Activated CD8-positive, alpha-beta memory T cell treated with anti-CD3 and anti-CD28 coated beads for 4 hours (primary cell): ENCODE results near the gene CTDSP1.
A peak's percentile ranks its signal among the peaks of the same experiment; 100 is the strongest.

Source experiments
- DNase-seq, 2 donors: peaks; one replicate each; pipeline ENCODE4 v3.0.0-alpha.2; 2020; ENCODE audit warnings: low read depth in 2 of 2

The CTDSP1 gene

GRCh38 chr2:218383892-218384519, 15.7 kb upstream of the CTDSP1 start:
- DNase-seq, result no peak

GRCh38 chr2:218384975-218385374, 14.7 kb upstream of the CTDSP1 start:
- no peak for DNase-seq

DNA sequence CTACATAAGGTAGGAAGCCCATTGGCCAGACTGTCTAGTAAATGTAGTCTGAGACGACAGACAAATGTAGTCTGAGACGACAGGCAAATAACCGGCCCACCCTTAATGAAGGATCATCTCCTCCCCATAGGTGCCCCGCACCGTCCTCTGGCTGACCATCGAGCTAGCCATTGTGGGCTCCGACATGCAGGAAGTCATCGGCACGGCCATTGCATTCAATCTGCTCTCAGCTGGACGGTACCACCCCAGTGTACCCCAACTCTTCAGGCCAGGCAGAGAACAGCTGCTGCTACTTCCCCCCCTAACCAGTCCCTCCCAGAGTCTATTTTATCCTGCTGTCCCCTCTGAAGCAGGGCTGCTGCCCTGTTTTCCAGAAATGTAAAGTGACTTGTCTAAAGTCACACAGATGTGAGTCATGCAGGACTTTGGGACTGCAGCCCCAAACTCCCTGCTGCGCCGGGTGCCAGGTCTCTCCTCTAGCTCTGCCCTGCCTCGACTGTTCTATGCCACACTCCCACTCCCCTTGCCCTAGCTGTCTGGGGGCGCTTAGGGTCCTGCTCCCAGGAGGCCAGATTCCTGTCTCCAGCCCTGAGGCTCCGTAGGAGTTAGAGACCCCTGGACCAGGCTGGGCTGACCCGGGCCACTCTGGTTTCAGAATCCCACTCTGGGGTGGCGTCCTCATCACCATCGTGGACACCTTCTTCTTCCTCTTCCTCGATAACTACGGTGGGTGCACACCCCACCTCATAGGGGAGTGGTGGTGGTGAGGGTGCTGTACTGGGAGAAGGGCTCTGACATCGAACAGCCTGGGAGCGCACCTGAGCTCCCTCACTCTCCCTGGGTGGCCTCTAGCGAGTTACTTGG, 12.9 kb upstream of the CTDSP1 start:
- no peak for DNase-seq

DNA sequence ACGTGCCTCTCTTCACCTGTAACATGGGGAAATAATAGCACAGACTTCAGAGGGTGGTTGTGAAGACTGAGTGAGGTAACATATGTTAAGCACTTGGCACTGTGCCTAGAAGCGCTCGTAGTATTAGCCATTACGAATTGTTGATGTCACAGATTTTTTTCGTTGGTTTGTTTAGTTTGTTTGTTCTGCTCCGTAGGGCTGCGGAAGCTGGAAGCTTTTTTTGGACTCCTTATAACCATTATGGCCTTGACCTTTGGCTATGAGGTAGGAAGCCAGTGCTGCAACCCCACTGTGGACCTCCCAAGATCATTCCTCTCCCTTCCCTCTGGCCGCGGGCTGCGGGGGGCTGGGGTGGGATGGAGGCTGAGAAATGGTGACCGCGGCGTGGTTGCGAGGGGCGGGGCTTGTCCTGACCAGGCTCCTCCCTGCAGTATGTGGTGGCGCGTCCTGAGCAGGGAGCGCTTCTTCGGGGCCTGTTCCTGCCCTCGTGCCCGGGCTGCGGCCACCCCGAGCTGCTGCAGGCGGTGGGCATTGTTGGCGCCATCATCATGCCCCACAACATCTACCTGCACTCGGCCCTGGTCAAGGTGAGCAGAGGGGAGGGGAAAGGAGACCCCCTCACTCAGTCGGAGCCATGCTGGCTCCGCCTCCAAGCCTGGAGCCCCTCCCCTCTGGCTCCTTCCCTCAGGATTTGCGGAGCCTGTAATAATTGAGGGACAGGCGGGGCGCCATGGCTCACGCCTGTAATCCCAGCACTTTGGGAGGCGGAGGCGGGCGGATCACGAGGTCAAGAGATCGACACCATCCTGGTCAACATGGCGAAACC, 12.1 kb upstream of the CTDSP1 start:
- no peak for DNase-seq

DNA sequence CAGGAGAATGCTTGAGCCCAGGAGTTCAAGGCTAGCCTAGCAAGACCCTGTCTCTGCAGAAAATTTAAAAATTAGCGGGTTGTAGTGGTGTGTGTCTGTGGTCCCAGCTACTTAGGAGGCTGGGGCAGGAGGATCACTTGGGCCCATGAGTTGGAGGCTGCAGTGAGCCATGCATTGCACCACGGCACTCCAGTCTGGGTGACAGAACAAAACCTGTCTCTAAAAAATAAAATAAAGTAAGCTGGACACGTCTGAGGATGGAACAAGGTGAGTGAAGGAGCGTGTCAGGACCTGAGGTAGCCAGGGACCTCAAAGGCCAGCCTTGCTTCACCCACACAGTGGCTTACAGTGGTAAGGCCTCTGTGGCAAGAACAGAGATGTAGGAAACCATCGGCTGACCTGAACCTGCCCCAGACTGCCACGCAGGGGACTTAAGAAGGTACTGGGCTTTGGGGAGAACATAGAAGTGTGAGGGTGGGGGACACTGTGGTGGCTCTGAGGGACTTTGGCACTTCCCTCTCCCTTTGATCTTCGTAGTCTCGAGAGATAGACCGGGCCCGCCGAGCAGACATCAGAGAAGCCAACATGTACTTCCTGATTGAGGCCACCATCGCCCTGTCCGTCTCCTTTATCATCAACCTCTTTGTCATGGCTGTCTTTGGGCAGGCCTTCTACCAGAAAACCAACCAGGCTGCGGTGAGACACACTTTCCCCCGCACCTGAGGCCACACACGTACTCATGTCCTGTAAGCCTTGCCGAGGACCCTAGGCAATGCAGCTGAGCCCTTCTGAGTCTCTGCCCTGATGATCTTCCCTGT, 10.1 kb upstream of the CTDSP1 start:
- DNase-seq, result no peak

- DNase-seq, result no peak
Measured at GRCh38 chr2:218391202-218391601, 8.5 kb upstream of the CTDSP1 start.

DNA sequence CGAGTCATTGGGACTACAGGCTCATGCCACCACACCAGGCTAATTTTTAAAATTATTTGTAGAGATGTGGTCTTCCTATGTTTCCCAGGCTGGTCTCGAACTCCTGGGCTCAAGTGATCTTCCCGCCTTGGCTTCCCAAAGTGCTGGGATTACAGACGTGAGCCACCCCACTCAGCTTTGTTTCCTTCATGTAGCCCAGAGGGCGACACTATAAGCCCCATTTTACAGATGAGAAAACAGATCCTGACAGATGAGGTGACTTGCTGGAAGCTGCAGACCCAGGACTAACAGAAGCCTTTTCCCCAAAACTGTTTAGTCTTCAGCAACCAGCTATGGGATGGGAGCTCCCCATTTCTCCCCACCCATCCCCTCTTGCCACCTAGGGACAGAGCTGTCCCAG, 7.2 kb upstream of the CTDSP1 start:
- DNase-seq, result no peak

- DNase-seq, result no peak
Measured at GRCh38 chr2:218392891-218393462, 6.7 kb upstream of the CTDSP1 start.

DNA sequence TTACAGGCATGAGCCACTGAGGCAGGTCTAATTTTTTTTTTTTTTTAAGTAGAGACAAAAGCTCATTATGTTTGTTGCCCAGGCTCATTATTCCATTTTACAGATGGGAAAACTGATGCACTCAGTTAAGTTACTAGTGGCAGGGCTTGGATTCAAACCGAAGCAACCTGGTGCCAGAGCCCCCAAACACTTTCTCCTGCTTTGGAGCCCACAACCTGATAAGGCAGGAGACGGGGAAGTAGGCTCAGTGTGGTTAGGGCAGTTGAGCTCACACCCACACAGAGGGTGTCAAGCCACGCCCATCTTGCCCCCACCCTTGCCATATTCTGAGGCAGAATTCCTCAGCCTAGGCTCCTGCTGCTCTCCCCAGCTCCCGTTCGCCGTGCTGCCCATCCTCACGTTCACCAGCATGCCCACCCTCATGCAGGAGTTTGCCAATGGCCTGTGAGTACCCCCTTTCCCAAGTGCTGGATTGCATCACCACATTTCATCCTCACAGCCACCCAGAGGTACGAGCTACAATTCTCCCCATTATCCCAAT, 5.8 kb upstream of the CTDSP1 start:
- DNase-seq, result no peak

GRCh38 chr2:218394298-218395089, 5.2 kb upstream of the CTDSP1 start:
- no peak for DNase-seq

GRCh38 chr2:218395090-218395444, 4.6 kb upstream of the CTDSP1 start:
- no peak for DNase-seq

GRCh38 chr2:218395456-218395825, 4.2 kb upstream of the CTDSP1 start:
- no peak for DNase-seq

GRCh38 chr2:218395826-218396687, 3.6 kb upstream of the CTDSP1 start:
- DNase-seq, result peak; percentile 86 to 90

DNA sequence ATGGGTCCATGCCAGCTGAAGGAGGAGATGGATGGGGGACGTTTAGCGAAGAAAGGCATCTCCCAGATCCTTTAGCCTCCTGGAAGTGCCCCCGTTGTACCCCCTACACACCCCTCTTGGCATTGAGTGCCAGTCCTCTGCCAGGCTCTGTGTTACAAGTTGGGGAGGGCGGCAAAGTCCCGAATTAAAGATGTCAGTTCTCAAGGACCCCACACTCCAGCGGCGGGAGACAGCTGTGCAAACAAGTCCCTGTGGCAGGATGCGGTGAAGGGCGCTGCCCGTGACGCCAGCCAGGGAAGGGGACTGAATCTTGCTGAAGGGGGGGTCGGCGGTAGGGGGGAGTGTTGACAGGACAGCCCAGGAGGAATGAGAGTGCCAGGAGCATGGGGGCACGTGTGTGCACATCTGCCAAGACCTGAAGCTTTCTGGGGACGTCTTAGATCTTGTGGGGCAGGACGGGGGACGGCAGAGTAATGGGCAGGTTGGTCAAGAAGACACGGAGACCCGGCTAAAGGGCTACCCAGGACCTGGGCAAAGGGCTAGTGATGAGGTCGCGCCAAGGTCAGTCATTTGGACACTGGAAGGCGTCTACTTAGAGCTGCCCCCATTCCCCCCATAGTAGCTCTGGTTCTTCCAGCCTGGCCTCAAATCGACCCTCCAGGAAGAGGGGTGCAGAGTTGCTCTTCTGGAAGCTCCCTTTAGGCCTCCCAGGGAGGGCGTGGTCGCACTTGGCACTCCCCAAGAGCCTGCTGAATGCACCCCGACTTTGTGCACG, 2.8 kb upstream of the CTDSP1 start:
- DNase-seq, result peak in 1 of 2 donors; percentile 57

GRCh38 chr2:218397463-218397819, 2.2 kb upstream of the CTDSP1 start:
- no peak for DNase-seq

GRCh38 chr2:218397820-218398436, 1.7 kb upstream of the CTDSP1 start:
- DNase-seq, result no peak

GRCh38 chr2:218398437-218399390, 954 bp upstream of the CTDSP1 start:
- DNase-seq, result peak in 1 of 2 donors; percentile 31
